HL-60 (cell line): Measurements from ENCODE around the gene GRID1.

Experiments used
- DNase-seq, 2 experiments: peaks; one replicate each; pipeline ENCODE4 v3.0.0-alpha.2; 2010 to 2020; ENCODE audit warnings: low read depth in 1 of 2, low spot score in 1 of 2
- H3K27ac ChIP-seq: fragments of 250-450 bp; sonication (Bioruptor Pico); replicated peaks from 2 replicates; pipeline ENCODE4 v1.5.1; 2020; ENCODE audit warnings: mild to moderate bottlenecking, moderate library complexity
- H3K27me3 ChIP-seq: fragments of 250-450 bp; sonication (Bioruptor Pico); 2 replicates; pipeline ENCODE4 v1.5.1; 2021; ENCODE audit warnings: mild to moderate bottlenecking, moderate library complexity; ENCODE audit not compliant: insufficient read depth, poor library complexity, severe bottlenecking
- H3K4me3 ChIP-seq: replicated peaks from 2 replicates; pipeline ENCODE4 v1.5.1; 2011; ENCODE audit warnings: mild to moderate bottlenecking, control low read depth, low read length; ENCODE audit not compliant: insufficient read depth
- GABPA ChIP-seq: IDR thresholded peaks from 2 replicates; pipeline ENCODE4 v1.6.1; 2012; ENCODE audit warnings: low read depth
- POLR2AphosphoS5 ChIP-seq: IDR thresholded peaks from 2 replicates; pipeline ENCODE4 v1.6.1; 2012; ENCODE audit warnings: low read depth
- REST ChIP-seq: IDR thresholded peaks from 2 replicates; pipeline ENCODE4 v1.6.1; 2012; ENCODE audit warnings: low read depth; ENCODE audit not compliant: insufficient replicate concordance
- SPI1 ChIP-seq: IDR thresholded peaks from 2 replicates; pipeline ENCODE4 v1.6.1; 2012; ENCODE audit warnings: low read depth, mild to moderate bottlenecking, borderline replicate concordance
- TF ChIP-seq, protein P1 (sequence below): IDR thresholded peaks from one replicate; pipeline ENCODE4 v1.5.1; 2011; ENCODE audit warnings: low read length, control low read depth, inconsistent platforms; ENCODE audit not compliant: insufficient read depth

Gene GRID1

GRCh38 chr10:86018735-86019058 lies 347.9 kb downstream of the GRID1 start:
- no peak overlapping the region for H3K4me3 ChIP-seq
- H3K27me3 ChIP-seq = no peaks in the 10 kb centered on the region
- H3K27ac ChIP-seq = no peak overlapping the region
- no peak for TF ChIP-seq GABPA
- TF ChIP-seq REST = no peak
- TF ChIP-seq SPI1 = no peak
- TF ChIP-seq POLR2AphosphoS5 = no peak
- TF ChIP-seq, protein P1, sequence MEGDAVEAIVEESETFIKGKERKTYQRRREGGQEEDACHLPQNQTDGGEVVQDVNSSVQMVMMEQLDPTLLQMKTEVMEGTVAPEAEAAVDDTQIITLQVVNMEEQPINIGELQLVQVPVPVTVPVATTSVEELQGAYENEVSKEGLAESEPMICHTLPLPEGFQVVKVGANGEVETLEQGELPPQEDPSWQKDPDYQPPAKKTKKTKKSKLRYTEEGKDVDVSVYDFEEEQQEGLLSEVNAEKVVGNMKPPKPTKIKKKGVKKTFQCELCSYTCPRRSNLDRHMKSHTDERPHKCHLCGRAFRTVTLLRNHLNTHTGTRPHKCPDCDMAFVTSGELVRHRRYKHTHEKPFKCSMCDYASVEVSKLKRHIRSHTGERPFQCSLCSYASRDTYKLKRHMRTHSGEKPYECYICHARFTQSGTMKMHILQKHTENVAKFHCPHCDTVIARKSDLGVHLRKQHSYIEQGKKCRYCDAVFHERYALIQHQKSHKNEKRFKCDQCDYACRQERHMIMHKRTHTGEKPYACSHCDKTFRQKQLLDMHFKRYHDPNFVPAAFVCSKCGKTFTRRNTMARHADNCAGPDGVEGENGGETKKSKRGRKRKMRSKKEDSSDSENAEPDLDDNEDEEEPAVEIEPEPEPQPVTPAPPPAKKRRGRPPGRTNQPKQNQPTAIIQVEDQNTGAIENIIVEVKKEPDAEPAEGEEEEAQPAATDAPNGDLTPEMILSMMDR = no peak
- peak in 1 of 2 experiments; percentile 57 for DNase-seq

- Histone ChIP-seq H3K4me3 (no peak overlapping the region), H3K27me3 (no peaks in the 10 kb centered on the region), H3K27ac (peak overlapping the region; percentile 10)
- DNase-seq = peak in 1 of 2 experiments; percentile 68
- TF ChIP-seq SPI1 (no peak), POLR2AphosphoS5 (peak; percentile 97), GABPA (no peak), REST (peak; percentile 8)
- TF ChIP-seq, protein P1 = no peak
Measured at GRCh38 chr10:86017841-86018734, 348.5 kb downstream of the GRID1 start.

- Histone ChIP-seq H3K27ac (no peak overlapping the region), H3K27me3 (no peaks in the 10 kb centered on the region), H3K4me3 (no peak overlapping the region)
- DNase-seq = no peak
- TF ChIP-seq SPI1 (no peak), REST (no peak), GABPA (no peak), POLR2AphosphoS5 (no peak)
- TF ChIP-seq, protein P1 = no peak
Measured at GRCh38 chr10:86013568-86013967, 353.0 kb downstream of the GRID1 start.
